SU-DHL-6 (cell line): ENCODE data around the gene TTLL9.
A peak's percentile ranks its signal among the peaks of the same experiment; 100 is the strongest.

ENCODE experiments used
- H2AFZ ChIP-seq: fragments of 200-600 bp; sonication (generic); 2 replicates; pipeline ENCODE4 v1.6.1; 2014; ENCODE audit warnings: low read depth, mild to moderate bottlenecking, moderate library complexity, mixed read lengths, antibody characterized with exemption, low read length; ENCODE audit not compliant: severe bottlenecking
- H3F3A ChIP-seq: fragments of 200-600 bp; shearing (Covaris generic); 2 replicates; pipeline ENCODE4 v1.6.0; 2016; ENCODE audit warnings: antibody characterized with exemption, mild to moderate bottlenecking; ENCODE audit not compliant: insufficient read depth
- H3K27ac ChIP-seq: fragments of 200-600 bp; sonication (generic); 2 replicates; pipeline ENCODE4 v1.5.1; 2016; ENCODE audit warnings: low read depth, mild to moderate bottlenecking, low read length, moderate library complexity, mixed read lengths
- H3K27me3 ChIP-seq: fragments of 200-600 bp; sonication (generic), shearing (Covaris generic); 2 replicates; pipeline ENCODE4 v1.6.0; 2014; ENCODE audit warnings: mild to moderate bottlenecking, low read length
- H3K36me3 ChIP-seq: fragments of 200-600 bp; sonication (generic); 2 replicates; pipeline ENCODE4 v1.6.1; 2014; ENCODE audit warnings: mild to moderate bottlenecking, low read length, mixed read lengths
- H3K4me2 ChIP-seq: fragments of 300-600, 200-600 bp; shearing (Covaris generic), sonication (generic); 2 replicates; pipeline ENCODE4 v1.6.0; 2014; ENCODE audit warnings: low read length, low read depth, mild to moderate bottlenecking; ENCODE audit not compliant: poor library complexity, severe bottlenecking
- H3K4me3 ChIP-seq: fragments of 200-600 bp; sonication (generic); 2 replicates; pipeline ENCODE4 v1.5.1; 2014; ENCODE audit warnings: antibody characterized with exemption, low read length, mild to moderate bottlenecking, mixed read lengths; ENCODE audit not compliant: insufficient read depth, poor library complexity, severe bottlenecking
- H3K79me2 ChIP-seq: fragments of 200-600 bp; sonication (generic); 2 replicates; pipeline ENCODE4 v1.6.1; 2014; ENCODE audit warnings: mild to moderate bottlenecking, low read length, moderate library complexity; ENCODE audit not compliant: insufficient read depth
- H3K9ac ChIP-seq: fragments of 200-600 bp; sonication (generic); 2 replicates; pipeline ENCODE4 v1.7.0; 2014; ENCODE audit warnings: mild to moderate bottlenecking, low read length
- H3K9me2 ChIP-seq: fragments of 200-600 bp; sonication (generic); replicated peaks from 2 replicates; pipeline ENCODE4 v1.6.1; 2014; ENCODE audit warnings: low read length; ENCODE audit not compliant: insufficient read depth
- H3K9me3 ChIP-seq: fragments of 200-600 bp; sonication (generic); 2 replicates; pipeline ENCODE4 v1.6.1; 2014; ENCODE audit warnings: low read length, mixed read lengths; ENCODE audit not compliant: insufficient read depth
- H4K20me1 ChIP-seq: fragments of 200-600 bp; sonication (generic); 2 replicates; pipeline ENCODE4 v1.6.1; 2014; ENCODE audit warnings: low read depth, mild to moderate bottlenecking, antibody characterized with exemption, low read length, moderate library complexity, mixed read lengths
- CTCF ChIP-seq: fragments of 200-600 bp; sonication (generic); IDR thresholded peaks from one replicate; pipeline ENCODE4 v1.5.1; 2017; ENCODE audit warnings: antibody characterized with exemption, mild to moderate bottlenecking, low read length, moderate library complexity; ENCODE audit not compliant: insufficient read depth, poor library complexity, severe bottlenecking
- EZH2phosphoT487 ChIP-seq: fragments of 200-600 bp; sonication (generic), shearing (Covaris generic); conservative IDR thresholded peaks from 2 replicates; pipeline ENCODE4 v1.6.1; 2018; ENCODE audit warnings: mild to moderate bottlenecking, antibody characterized with exemption, low read length, moderate library complexity, mixed read lengths

TTLL9 gene

GRCh38 chr20:31860390-31861134 lies 9.9 kb upstream of the TTLL9 start:
- H3K79me2 ChIP-seq: no peaks in the 10 kb centered on the region
- H3K9me2 ChIP-seq: no peaks in the 10 kb centered on the region
- H3K9me3 ChIP-seq: no peaks in the 10 kb centered on the region
- H3K4me3 ChIP-seq: peak overlapping the region; percentile 59
- H3K4me2 ChIP-seq: peak overlapping the region; percentile 87
- H3F3A ChIP-seq: no peaks in the 10 kb centered on the region
- no peak for TF ChIP-seq EZH2phosphoT487
- no peak for TF ChIP-seq CTCF
- H3K27me3 ChIP-seq: no peaks in the 10 kb centered on the region
- peak overlapping the region; percentile 66 for H3K9ac ChIP-seq
- no peaks in the 10 kb centered on the region for H3K36me3 ChIP-seq
- H3K27ac ChIP-seq: no peak overlapping the region
- H2AFZ ChIP-seq: peak overlapping the region; percentile 95
- H4K20me1 ChIP-seq: no peaks in the 10 kb centered on the region

- Histone ChIP-seq H3K27me3 (no peaks in the 10 kb centered on the region), H3K9me3 (no peaks in the 10 kb centered on the region), H3K79me2 (no peaks in the 10 kb centered on the region), H3K9me2 (no peaks in the 10 kb centered on the region), H3K9ac (peak overlapping the region; percentile 66), H3K36me3 (no peaks in the 10 kb centered on the region), H3K27ac (no peak overlapping the region), H3K4me2 (peak overlapping the region; percentile 87), H2AFZ (peak overlapping the region; percentile 95), H3K4me3 (peak overlapping the region; percentile 59), H4K20me1 (no peaks in the 10 kb centered on the region), H3F3A (no peaks in the 10 kb centered on the region)
- TF ChIP-seq EZH2phosphoT487: no peak
- no peak for TF ChIP-seq CTCF
Measured at GRCh38 chr20:31861135-31861384, 9.4 kb upstream of the TTLL9 start.

GRCh38 chr20:31861385-31862156 lies 8.9 kb upstream of the TTLL9 start:
- Histone ChIP-seq H3K79me2 (no peaks in the 10 kb centered on the region), H3K9me3 (no peaks in the 10 kb centered on the region), H4K20me1 (no peaks in the 10 kb centered on the region), H3K9ac (peak overlapping the region; percentile 66), H3K9me2 (no peaks in the 10 kb centered on the region), H3K27me3 (no peaks in the 10 kb centered on the region), H2AFZ (peak overlapping the region; percentile 95), H3K4me2 (peak overlapping the region; percentile 87), H3K4me3 (peak overlapping the region; percentile 59), H3K27ac (no peak overlapping the region), H3K36me3 (no peaks in the 10 kb centered on the region), H3F3A (no peaks in the 10 kb centered on the region)
- TF ChIP-seq CTCF: no peak
- no peak for TF ChIP-seq EZH2phosphoT487
